Retinal pigment epithelial cell (primary cell): ENCODE results near the gene SRPX.

Experiments used
- DNase-seq: peaks from one replicate; pipeline ENCODE4 v3.0.0-alpha.2; 2010; ENCODE audit warnings: low read depth
- H3K4me3 ChIP-seq: 2 replicates; pipeline ENCODE4 v1.5.1; 2011; ENCODE audit warnings: mild to moderate bottlenecking, low read length, control low read depth, moderate library complexity
- TF ChIP-seq, protein P1 (sequence below): conservative IDR thresholded peaks from 2 replicates; pipeline ENCODE4 v1.5.1; 2011; ENCODE audit warnings: low read depth, low read length, control low read depth, inconsistent platforms

Gene SRPX

DNA sequence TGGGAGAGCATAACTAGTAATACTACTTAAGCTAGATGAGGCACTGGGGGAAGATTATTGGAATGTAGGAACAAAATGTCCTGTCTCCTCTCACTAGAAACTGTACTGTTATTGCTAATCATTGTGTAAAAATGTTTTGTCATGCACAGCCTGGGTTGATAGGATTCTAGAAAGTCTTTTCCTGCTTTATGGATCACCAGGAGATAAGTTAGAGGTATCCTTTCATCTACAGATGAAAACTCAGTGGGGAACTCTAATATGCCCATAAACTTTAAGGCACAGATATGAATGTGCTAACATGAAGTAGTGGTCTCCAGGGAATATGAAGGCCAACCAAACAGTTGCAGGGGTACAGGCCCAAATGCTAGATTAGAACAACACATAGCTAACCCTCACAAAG is 57.5 kb downstream of the SRPX start:
- DNase-seq, result no peak
- no peak overlapping the region for H3K4me3 ChIP-seq
- TF ChIP-seq, protein P1, sequence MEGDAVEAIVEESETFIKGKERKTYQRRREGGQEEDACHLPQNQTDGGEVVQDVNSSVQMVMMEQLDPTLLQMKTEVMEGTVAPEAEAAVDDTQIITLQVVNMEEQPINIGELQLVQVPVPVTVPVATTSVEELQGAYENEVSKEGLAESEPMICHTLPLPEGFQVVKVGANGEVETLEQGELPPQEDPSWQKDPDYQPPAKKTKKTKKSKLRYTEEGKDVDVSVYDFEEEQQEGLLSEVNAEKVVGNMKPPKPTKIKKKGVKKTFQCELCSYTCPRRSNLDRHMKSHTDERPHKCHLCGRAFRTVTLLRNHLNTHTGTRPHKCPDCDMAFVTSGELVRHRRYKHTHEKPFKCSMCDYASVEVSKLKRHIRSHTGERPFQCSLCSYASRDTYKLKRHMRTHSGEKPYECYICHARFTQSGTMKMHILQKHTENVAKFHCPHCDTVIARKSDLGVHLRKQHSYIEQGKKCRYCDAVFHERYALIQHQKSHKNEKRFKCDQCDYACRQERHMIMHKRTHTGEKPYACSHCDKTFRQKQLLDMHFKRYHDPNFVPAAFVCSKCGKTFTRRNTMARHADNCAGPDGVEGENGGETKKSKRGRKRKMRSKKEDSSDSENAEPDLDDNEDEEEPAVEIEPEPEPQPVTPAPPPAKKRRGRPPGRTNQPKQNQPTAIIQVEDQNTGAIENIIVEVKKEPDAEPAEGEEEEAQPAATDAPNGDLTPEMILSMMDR, result no peak

DNA sequence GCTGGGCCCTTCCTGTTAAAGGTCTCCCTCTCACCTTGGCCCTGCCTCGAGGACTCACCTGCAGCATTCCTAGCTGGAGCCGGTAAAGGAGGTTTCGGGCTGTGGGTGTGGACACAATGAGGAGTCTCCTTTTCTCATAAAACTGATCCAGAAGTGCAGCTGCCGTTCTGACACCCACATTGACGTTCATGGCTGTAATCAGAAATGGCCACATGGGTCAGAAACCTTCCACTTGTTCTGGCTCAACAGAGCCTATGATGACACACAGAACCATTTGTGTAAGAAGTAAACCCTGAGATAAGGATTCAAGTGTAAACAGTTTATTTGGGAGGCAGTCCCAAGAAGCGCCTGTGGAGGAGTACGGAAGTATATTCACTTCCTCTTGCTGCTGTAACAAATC is 63.8 kb downstream of the SRPX start:
- no peak overlapping the region for H3K4me3 ChIP-seq
- DNase-seq, result no peak
- TF ChIP-seq, protein P1, result no peak

DNA sequence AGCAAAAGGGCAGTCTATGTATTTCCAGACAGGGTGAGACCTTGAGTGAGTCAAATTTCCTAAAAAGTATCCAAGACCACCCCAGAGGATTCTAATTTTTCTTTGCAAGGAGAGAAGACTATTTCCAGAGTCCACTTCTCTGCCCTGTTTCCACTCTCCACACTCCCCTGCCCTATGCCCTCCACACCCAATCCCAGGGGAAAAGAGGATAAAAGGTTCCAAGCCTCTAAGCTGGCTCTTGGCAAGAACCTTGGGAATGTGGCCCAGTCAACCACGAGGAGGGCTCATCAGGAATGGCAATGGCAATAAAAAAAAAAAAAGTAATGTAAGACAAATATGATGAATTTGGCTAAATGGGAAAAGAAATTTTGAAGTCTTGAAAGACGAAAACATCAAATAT is 65.9 kb downstream of the SRPX start:
- no peak for DNase-seq
- TF ChIP-seq, protein P1, result no peak
- no peak overlapping the region for H3K4me3 ChIP-seq

DNA sequence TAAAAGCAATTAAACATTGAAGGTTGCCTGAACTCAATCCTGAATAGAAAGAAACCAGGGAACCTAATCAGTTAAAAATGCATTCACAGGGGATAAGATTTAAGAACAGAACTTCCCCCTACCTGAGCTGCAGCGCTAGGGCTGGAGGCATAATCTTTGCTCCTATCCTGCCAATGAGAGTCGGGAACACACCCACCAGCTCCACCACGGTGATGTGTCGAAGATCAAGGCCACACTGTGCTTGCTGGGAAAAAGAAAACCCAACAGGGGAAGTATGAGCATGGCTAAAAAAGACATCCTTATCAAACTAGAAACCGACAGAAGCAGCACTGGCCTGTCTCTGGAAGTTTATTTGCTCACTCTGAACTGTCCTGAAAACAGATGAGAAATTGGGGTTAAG is 66.3 kb downstream of the SRPX start:
- TF ChIP-seq, protein P1, result no peak
- no peak overlapping the region for H3K4me3 ChIP-seq
- no peak for DNase-seq

DNA sequence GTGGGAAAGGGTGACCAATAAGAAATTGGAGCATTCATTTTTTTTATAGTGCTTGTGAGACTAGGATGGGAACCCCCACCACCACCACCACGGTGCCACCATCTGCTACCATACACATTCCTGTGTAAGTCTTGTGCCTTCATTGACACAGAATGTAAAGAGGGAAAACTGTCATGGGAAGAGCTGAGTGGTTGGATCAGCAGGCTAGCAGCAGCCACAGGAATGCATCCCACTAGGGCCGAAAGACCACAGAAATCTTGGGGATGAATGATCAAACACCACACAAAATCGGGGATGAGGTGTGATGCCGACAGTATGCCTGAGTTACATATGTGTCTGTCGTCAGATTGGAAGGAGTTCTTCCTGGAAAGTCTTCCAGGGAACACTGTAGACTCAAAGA is 69.2 kb downstream of the SRPX start:
- no peak for DNase-seq
- TF ChIP-seq, protein P1, result no peak
- H3K4me3 ChIP-seq, result no peak overlapping the region

DNA sequence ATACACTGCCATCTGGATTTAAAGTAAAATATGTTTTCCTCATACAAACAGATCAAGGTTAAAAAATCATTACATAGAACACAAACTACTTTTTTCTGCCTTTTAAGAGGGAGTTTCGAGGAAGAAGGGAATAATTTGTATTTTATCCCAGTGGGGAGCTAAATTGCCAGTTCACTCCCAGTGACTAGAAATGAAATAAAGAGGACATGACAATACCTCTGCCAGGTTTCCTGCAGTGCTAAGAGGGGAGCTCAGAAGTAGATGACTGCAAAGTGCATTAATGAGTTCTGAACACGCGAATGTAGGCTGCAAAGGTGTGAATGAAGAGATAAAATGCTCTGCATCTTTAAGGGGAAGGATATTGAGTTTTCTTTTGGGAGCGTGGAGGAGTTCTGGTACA is 69.7 kb downstream of the SRPX start:
- H3K4me3 ChIP-seq, result no peak overlapping the region
- TF ChIP-seq, protein P1, result no peak
- DNase-seq, result no peak

DNA sequence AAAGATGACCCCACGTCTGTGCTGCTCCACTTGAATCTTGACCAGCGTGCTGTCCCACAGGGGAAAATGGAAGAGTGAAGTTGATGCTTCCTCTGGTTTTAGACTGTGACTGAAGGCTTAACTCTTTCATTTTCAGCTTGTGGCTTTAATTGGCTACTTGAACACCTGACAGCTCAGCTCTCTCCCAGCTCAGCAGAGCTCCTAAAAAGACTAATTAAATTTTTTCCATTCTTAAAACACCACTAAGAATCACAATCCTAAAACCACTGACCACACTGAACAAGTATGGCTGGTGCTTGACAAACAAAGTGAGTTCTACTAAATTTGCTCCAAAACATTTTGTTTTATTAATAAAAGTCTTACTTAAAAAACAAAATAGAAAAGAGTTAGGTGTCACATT is 71.7 kb downstream of the SRPX start:
- TF ChIP-seq, protein P1, result no peak
- no peak for DNase-seq
- no peak overlapping the region for H3K4me3 ChIP-seq
